GM23338 (cell line): Measurements from ENCODE around the gene SCAMP5. TPM values are rescaled to one million over a fixed set of nuclear protein-coding genes. Genes with fewer than 3 reads are reported as not detected.

Experiments used
- ATAC-seq: fragments of 200-7000 bp; cut with Tn5 transposase; 3 replicates; pipeline ENCODE4 v1.9.1; 2020
- DNase-seq: peaks from one replicate; pipeline ENCODE4 v3.0.0-alpha.2; 2015; ENCODE audit warnings: low spot score
- H2AFZ ChIP-seq: fragments of 200-600 bp; sonication (generic); 2 replicates; pipeline ENCODE4 v1.8.0; 2016; ENCODE audit warnings: antibody characterized with exemption, mild to moderate bottlenecking, moderate library complexity
- H3F3A ChIP-seq: fragments of 200-600 bp; sonication (generic); replicated peaks from 2 replicates; pipeline ENCODE4 v1.8.0; 2017; ENCODE audit warnings: antibody characterized with exemption, mixed run types, low read depth
- H3K27ac ChIP-seq: fragments of 200-600 bp; sonication (generic); 2 replicates; pipeline ENCODE4 v1.6.1; 2016; ENCODE audit warnings: low read depth
- H3K27me3 ChIP-seq: fragments of 200-600 bp; sonication (generic); 2 replicates; pipeline ENCODE4 v1.8.0; 2016; ENCODE audit warnings: mild to moderate bottlenecking, mixed run types, moderate library complexity; ENCODE audit not compliant: insufficient read depth
- H3K36me3 ChIP-seq: fragments of 200-600 bp; sonication (generic); 2 replicates; pipeline ENCODE4 v1.8.0; 2016; ENCODE audit warnings: mild to moderate bottlenecking; ENCODE audit not compliant: insufficient read depth
- H3K4me1 ChIP-seq: fragments of 200-600 bp; sonication (generic); 2 replicates; pipeline ENCODE4 v1.8.0; 2016; ENCODE audit warnings: mild to moderate bottlenecking, moderate library complexity; ENCODE audit not compliant: insufficient read depth
- H3K4me2 ChIP-seq: fragments of 200-600 bp; sonication (generic); 2 replicates; pipeline ENCODE4 v1.7.1; 2017; ENCODE audit warnings: mixed run types
- H3K4me3 ChIP-seq: fragments of 200-600 bp; sonication (generic); 2 replicates; pipeline ENCODE4 v1.6.1; 2016; ENCODE audit warnings: mixed run types
- H3K79me2 ChIP-seq: fragments of 200-600 bp; sonication (generic); replicated peaks from 2 replicates; pipeline ENCODE4 v1.8.0; 2017; ENCODE audit warnings: mild to moderate bottlenecking; ENCODE audit not compliant: insufficient read depth
- H3K9me2 ChIP-seq: fragments of 200-600 bp; sonication (generic); 2 replicates; pipeline ENCODE4 v1.8.0; 2017; ENCODE audit not compliant: insufficient read depth
- H4K20me1 ChIP-seq: fragments of 200-600 bp; sonication (generic); replicated peaks from 2 replicates; pipeline ENCODE4 v1.8.0; 2017; ENCODE audit warnings: mild to moderate bottlenecking; ENCODE audit not compliant: insufficient read depth
- H3K27ac Mint-ChIP-seq: 2 replicates; pipeline ENCODE4 v1.8.0; 2020; ENCODE audit warnings: inconsistent platforms, mild to moderate bottlenecking, moderate library complexity, mixed read lengths
- H3K27me3 Mint-ChIP-seq: 3 replicates; pipeline ENCODE4 v1.8.0; 2022; ENCODE audit warnings: low read depth, mild to moderate bottlenecking, moderate library complexity, mixed read lengths, inconsistent platforms; ENCODE audit not compliant: insufficient read depth, poor library complexity
- H3K36me3 Mint-ChIP-seq: 3 replicates; pipeline ENCODE4 v1.8.0; 2021; ENCODE audit warnings: low read depth, mild to moderate bottlenecking, inconsistent platforms, moderate library complexity, mixed read lengths
- H3K4me1 Mint-ChIP-seq: 3 replicates; pipeline ENCODE4 v1.8.0; 2020; ENCODE audit warnings: mild to moderate bottlenecking, inconsistent platforms, mixed read lengths
- H3K4me3 Mint-ChIP-seq: 3 replicates; pipeline ENCODE4 v1.8.0; 2021; ENCODE audit warnings: moderate library complexity, mild to moderate bottlenecking, inconsistent platforms, mixed read lengths
- H3K9me3 Mint-ChIP-seq: 3 replicates; pipeline ENCODE4 v1.8.0; 2020; ENCODE audit warnings: moderate library complexity, mild to moderate bottlenecking, inconsistent platforms, mixed read lengths
- CREB1 ChIP-seq: fragments of 250-450 bp; sonication (Bioruptor Pico); IDR thresholded peaks from 2 replicates; pipeline ENCODE4 v1.5.0; 2020; ENCODE audit warnings: low read depth, mild to moderate bottlenecking, moderate library complexity
- ETS1 ChIP-seq: IDR thresholded peaks from 2 replicates; pipeline ENCODE4 v1.6.1; 2016; ENCODE audit warnings: antibody characterized with exemption
- EZH2 ChIP-seq: fragments of 200-600 bp; sonication (generic); IDR thresholded peaks from one replicate; pipeline ENCODE4 v1.8.0; 2017; ENCODE audit warnings: antibody characterized with exemption, mild to moderate bottlenecking, low read depth; ENCODE audit not compliant: unreplicated experiment
- EZH2phosphoT487 ChIP-seq: fragments of 200-600 bp; sonication (generic); IDR thresholded peaks from one replicate; pipeline ENCODE4 v1.8.1; 2018; ENCODE audit warnings: antibody characterized with exemption; ENCODE audit not compliant: unreplicated experiment
- JUNB ChIP-seq: IDR thresholded peaks from one replicate; pipeline ENCODE4 v1.6.1; 2016; ENCODE audit warnings: antibody characterized with exemption; ENCODE audit not compliant: unreplicated experiment
- NANOG ChIP-seq: IDR thresholded peaks from 2 replicates; pipeline ENCODE4 v1.6.1; 2016; ENCODE audit warnings: antibody characterized with exemption, borderline replicate concordance
- POLR2AphosphoS5 ChIP-seq: IDR thresholded peaks from 2 replicates; pipeline ENCODE4 v1.6.1; 2016; ENCODE audit warnings: antibody characterized with exemption, low read depth
- REST ChIP-seq: IDR thresholded peaks from one replicate; pipeline ENCODE4 v1.6.1; 2018; ENCODE audit warnings: antibody characterized with exemption; ENCODE audit not compliant: unreplicated experiment
- STAT1 ChIP-seq: IDR thresholded peaks from one replicate; pipeline ENCODE4 v1.6.1; 2016; ENCODE audit warnings: antibody characterized with exemption; ENCODE audit not compliant: unreplicated experiment
- ZNF114 ChIP-seq: fragments of 250-450 bp; sonication (Bioruptor Pico); IDR thresholded peaks from 2 replicates; pipeline ENCODE4 v1.5.0; 2020; ENCODE audit warnings: mild to moderate bottlenecking, moderate library complexity
- ZNF331 ChIP-seq: fragments of 250-450 bp; sonication (Bioruptor Pico); IDR thresholded peaks from 2 replicates; pipeline ENCODE4 v1.5.0; 2020; ENCODE audit warnings: low read depth, mild to moderate bottlenecking, moderate library complexity
- polyA plus RNA-seq: library from polyadenylated mRNA; unstranded; fragments of >200 nt; fragmentation: Nextera tagmentation; extraction: Ambion mirVana; gene quantifications from 2 replicates; pipeline ENCODE4 v1.2.1, GENCODE V29; 2016
- total RNA-seq: library from RNA; depleted of rRNA; stranded (reverse); fragments of >200 nt; shearing (Covaris generic); gene quantifications from 2 replicates; pipeline ENCODE4 v1.2.3, GENCODE V29; 2014
- TF ChIP-seq, protein P1 (sequence below), 2 experiments: fragments of 200-600 bp in 1 of 2; sonication (generic) in 1 of 2; conservative IDR thresholded peaks; 2 replicates each; pipeline versions ENCODE4 v1.5.1 to v1.6.1; 2016 to 2017; ENCODE audit warnings: antibody characterized with exemption in 2 of 2, low read depth in 2 of 2, mild to moderate bottlenecking in 2 of 2, moderate library complexity in 1 of 2
- TF ChIP-seq, protein P2 (sequence below): fragments of 250-450 bp; sonication (Bioruptor Pico); IDR thresholded peaks from 2 replicates; pipeline ENCODE4 v1.5.0; 2020; ENCODE audit warnings: mild to moderate bottlenecking, moderate library complexity

Gene SCAMP5
- total and polyA plus RNA-seq, 2 experiments from 2014 or later = 12.8 to 43.3 TPM

- Histone ChIP-seq H4K20me1 (no peaks in the 10 kb centered on the region), H3K9me2 (no peaks in the 10 kb centered on the region), H3K36me3 (no peaks in the 10 kb centered on the region), H2AFZ (no peak overlapping the region), H3K4me2 (no peak overlapping the region), H3K27me3 (peaks cover 33% of the 10 kb centered on the region), H3K4me1 (peaks cover 16% of the 10 kb centered on the region; the same call in 1 of the 2 replicates), H3K79me2 (no peaks in the 10 kb centered on the region), H3F3A (peaks cover 9% of the 10 kb centered on the region; the same call in 1 of the 2 replicates), H3K27ac (no peak overlapping the region), H3K4me3 (no peak overlapping the region)
- peaks cover 24% of the 10 kb centered on the region for H3K27me3 Mint-ChIP-seq
- DNase-seq = no peak
- H3K9me3 Mint-ChIP-seq = no peaks in the 10 kb centered on the region
- TF ChIP-seq NANOG = no peak
- no peak for TF ChIP-seq ZNF114 (CRISPR knock-in tag)
- TF ChIP-seq, protein P1, sequence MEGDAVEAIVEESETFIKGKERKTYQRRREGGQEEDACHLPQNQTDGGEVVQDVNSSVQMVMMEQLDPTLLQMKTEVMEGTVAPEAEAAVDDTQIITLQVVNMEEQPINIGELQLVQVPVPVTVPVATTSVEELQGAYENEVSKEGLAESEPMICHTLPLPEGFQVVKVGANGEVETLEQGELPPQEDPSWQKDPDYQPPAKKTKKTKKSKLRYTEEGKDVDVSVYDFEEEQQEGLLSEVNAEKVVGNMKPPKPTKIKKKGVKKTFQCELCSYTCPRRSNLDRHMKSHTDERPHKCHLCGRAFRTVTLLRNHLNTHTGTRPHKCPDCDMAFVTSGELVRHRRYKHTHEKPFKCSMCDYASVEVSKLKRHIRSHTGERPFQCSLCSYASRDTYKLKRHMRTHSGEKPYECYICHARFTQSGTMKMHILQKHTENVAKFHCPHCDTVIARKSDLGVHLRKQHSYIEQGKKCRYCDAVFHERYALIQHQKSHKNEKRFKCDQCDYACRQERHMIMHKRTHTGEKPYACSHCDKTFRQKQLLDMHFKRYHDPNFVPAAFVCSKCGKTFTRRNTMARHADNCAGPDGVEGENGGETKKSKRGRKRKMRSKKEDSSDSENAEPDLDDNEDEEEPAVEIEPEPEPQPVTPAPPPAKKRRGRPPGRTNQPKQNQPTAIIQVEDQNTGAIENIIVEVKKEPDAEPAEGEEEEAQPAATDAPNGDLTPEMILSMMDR (conservative IDR thresholded peaks at IDR 0.05; ENCODE audit: low read depth in 2 of 2) = no peak
- no peak for TF ChIP-seq ZNF331 (CRISPR knock-in tag)
- TF ChIP-seq, protein P2, sequence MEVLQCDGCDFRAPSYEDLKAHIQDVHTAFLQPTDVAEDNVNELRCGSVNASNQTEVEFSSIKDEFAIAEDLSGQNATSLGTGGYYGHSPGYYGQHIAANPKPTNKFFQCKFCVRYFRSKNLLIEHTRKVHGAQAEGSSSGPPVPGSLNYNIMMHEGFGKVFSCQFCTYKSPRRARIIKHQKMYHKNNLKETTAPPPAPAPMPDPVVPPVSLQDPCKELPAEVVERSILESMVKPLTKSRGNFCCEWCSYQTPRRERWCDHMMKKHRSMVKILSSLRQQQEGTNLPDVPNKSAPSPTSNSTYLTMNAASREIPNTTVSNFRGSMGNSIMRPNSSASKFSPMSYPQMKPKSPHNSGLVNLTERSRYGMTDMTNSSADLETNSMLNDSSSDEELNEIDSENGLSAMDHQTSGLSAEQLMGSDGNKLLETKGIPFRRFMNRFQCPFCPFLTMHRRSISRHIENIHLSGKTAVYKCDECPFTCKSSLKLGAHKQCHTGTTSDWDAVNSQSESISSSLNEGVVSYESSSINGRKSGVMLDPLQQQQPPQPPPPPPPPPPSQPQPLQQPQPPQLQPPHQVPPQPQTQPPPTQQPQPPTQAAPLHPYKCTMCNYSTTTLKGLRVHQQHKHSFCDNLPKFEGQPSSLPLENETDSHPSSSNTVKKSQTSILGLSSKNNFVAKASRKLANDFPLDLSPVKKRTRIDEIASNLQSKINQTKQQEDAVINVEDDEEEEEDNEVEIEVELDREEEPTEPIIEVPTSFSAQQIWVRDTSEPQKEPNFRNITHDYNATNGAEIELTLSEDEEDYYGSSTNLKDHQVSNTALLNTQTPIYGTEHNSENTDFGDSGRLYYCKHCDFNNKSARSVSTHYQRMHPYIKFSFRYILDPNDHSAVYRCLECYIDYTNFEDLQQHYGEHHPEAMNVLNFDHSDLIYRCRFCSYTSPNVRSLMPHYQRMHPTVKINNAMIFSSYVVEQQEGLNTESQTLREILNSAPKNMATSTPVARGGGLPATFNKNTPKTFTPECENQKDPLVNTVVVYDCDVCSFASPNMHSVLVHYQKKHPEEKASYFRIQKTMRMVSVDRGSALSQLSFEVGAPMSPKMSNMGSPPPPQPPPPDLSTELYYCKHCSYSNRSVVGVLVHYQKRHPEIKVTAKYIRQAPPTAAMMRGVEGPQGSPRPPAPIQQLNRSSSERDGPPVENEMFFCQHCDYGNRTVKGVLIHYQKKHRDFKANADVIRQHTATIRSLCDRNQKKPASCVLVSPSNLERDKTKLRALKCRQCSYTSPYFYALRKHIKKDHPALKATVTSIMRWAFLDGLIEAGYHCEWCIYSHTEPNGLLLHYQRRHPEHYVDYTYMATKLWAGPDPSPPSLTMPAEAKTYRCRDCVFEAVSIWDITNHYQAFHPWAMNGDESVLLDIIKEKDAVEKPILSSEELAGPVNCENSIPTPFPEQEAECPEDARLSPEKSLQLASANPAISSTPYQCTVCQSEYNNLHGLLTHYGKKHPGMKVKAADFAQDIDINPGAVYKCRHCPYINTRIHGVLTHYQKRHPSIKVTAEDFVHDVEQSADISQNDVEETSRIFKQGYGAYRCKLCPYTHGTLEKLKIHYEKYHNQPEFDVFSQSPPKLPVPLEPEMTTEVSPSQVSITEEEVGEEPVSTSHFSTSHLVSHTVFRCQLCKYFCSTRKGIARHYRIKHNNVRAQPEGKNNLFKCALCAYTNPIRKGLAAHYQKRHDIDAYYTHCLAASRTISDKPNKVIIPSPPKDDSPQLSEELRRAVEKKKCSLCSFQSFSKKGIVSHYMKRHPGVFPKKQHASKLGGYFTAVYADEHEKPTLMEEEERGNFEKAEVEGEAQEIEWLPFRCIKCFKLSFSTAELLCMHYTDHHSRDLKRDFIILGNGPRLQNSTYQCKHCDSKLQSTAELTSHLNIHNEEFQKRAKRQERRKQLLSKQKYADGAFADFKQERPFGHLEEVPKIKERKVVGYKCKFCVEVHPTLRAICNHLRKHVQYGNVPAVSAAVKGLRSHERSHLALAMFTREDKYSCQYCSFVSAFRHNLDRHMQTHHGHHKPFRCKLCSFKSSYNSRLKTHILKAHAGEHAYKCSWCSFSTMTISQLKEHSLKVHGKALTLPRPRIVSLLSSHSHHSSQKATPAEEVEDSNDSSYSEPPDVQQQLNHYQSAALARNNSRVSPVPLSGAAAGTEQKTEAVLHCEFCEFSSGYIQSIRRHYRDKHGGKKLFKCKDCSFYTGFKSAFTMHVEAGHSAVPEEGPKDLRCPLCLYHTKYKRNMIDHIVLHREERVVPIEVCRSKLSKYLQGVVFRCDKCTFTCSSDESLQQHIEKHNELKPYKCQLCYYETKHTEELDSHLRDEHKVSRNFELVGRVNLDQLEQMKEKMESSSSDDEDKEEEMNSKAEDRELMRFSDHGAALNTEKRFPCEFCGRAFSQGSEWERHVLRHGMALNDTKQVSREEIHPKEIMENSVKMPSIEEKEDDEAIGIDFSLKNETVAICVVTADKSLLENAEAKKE = no peak
- no peak for TF ChIP-seq POLR2AphosphoS5
- no peak for TF ChIP-seq JUNB
- TF ChIP-seq CREB1 (CRISPR knock-in tag) = no peak
- TF ChIP-seq ETS1 = no peak
- TF ChIP-seq STAT1 = no peak
- no peak for TF ChIP-seq EZH2
- TF ChIP-seq EZH2phosphoT487 = no peak
- TF ChIP-seq REST = no peak
- no peak overlapping the region for H3K27ac Mint-ChIP-seq
- ATAC-seq = no peak
- H3K4me3 Mint-ChIP-seq = no peak overlapping the region
- H3K4me1 Mint-ChIP-seq = peaks cover 24% of the 10 kb centered on the region
- no peaks in the 10 kb centered on the region for H3K36me3 Mint-ChIP-seq
These were observed 32.1 kb upstream of the SCAMP5 start for GRCh38 chr15:74963213-74963612.
